ENCODE data around the gene MBD1. TPM values are rescaled to one million over a fixed set of nuclear protein-coding genes. Genes with fewer than 3 reads are reported as not detected.

MBD1 gene
- total RNA-seq, 1 experiment from 2014 or later: 43.5 TPM

GRCh38 chr18:50285631-50286321 is 4.5 kb upstream of the MBD1 start:
- Histone ChIP-seq H3K9me2 (ENCODE audit: insufficient read depth) (no peaks in the 10 kb centered on the region), H3K4me3 (no peak overlapping the region; the same call in 1 of the 2 replicates), H3K9me3 (ENCODE audit: insufficient read depth, low read depth) (no peaks in the 10 kb centered on the region), H3K27ac (no peak overlapping the region), H4K20me1 (ENCODE audit: insufficient read depth) (no peaks in the 10 kb centered on the region), H3K36me3 (ENCODE audit: low read depth) (no peaks in the 10 kb centered on the region), H3K27me3 (ENCODE audit: insufficient read depth, low read depth) (no peaks in the 10 kb centered on the region), H3K79me2 (ENCODE audit: low read depth) (peaks cover 22% of the 10 kb centered on the region), H3F3A (ENCODE audit: insufficient read depth, low read depth) (peaks cover 8% of the 10 kb centered on the region), H2AFZ (no peak overlapping the region), H3K4me1 (replicated peaks; ENCODE audit: insufficient read depth) (peaks cover 17% of the 10 kb centered on the region; the same call in 1 of the 2 replicates), H3K4me2 (peak overlapping the region; percentile 87; the same call in 1 of the 2 replicates)
- no TSS peak for BruUV-seq (replicated peaks)
- intact Hi-C loops (cut with micrococcal nuclease; ENCODE audit: unreplicated experiment): no loop called here
- TF ChIP-seq, protein P1, sequence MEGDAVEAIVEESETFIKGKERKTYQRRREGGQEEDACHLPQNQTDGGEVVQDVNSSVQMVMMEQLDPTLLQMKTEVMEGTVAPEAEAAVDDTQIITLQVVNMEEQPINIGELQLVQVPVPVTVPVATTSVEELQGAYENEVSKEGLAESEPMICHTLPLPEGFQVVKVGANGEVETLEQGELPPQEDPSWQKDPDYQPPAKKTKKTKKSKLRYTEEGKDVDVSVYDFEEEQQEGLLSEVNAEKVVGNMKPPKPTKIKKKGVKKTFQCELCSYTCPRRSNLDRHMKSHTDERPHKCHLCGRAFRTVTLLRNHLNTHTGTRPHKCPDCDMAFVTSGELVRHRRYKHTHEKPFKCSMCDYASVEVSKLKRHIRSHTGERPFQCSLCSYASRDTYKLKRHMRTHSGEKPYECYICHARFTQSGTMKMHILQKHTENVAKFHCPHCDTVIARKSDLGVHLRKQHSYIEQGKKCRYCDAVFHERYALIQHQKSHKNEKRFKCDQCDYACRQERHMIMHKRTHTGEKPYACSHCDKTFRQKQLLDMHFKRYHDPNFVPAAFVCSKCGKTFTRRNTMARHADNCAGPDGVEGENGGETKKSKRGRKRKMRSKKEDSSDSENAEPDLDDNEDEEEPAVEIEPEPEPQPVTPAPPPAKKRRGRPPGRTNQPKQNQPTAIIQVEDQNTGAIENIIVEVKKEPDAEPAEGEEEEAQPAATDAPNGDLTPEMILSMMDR (conservative IDR thresholded peaks at IDR 0.05): no peak
- TF ChIP-seq EZH2 (IDR thresholded peaks at IDR 0.05; ENCODE audit: low read depth): no peak
- no peak for DNase-seq
- ChIA-PET POLR2A (ENCODE audit: unreplicated experiment) (no interaction called here), CTCF (no interaction called here)

- Histone ChIP-seq H2AFZ (no peak overlapping the region), H3K9me3 (ENCODE audit: insufficient read depth, low read depth) (no peaks in the 10 kb centered on the region), H3K4me1 (replicated peaks; ENCODE audit: insufficient read depth) (peaks cover 22% of the 10 kb centered on the region), H3K9me2 (ENCODE audit: insufficient read depth) (no peaks in the 10 kb centered on the region), H3K4me2 (no peak overlapping the region), H3K27me3 (ENCODE audit: insufficient read depth, low read depth) (no peaks in the 10 kb centered on the region), H3K4me3 (no peak overlapping the region), H4K20me1 (ENCODE audit: insufficient read depth) (no peaks in the 10 kb centered on the region), H3K36me3 (ENCODE audit: low read depth) (no peaks in the 10 kb centered on the region), H3K27ac (no peak overlapping the region), H3F3A (ENCODE audit: insufficient read depth, low read depth) (peaks cover 8% of the 10 kb centered on the region), H3K79me2 (ENCODE audit: low read depth) (peaks cover 29% of the 10 kb centered on the region)
- POLR2A ChIA-PET (ENCODE audit: unreplicated experiment): no interaction called here
- no peak for DNase-seq
- CTCF ChIA-PET: no interaction called here
- intact Hi-C loops (cut with micrococcal nuclease; ENCODE audit: unreplicated experiment): no loop called here
- TF ChIP-seq, protein P1 (conservative IDR thresholded peaks at IDR 0.05): no peak
- TF ChIP-seq EZH2 (IDR thresholded peaks at IDR 0.05; ENCODE audit: low read depth): no peak
- no TSS peak for BruUV-seq (replicated peaks)
Measured at GRCh38 chr18:50285071-50285470, 3.7 kb upstream of the MBD1 start.

- intact Hi-C loops (cut with micrococcal nuclease; ENCODE audit: unreplicated experiment): no loop called here
- Histone ChIP-seq H3K36me3 (ENCODE audit: low read depth) (no peaks in the 10 kb centered on the region), H3F3A (ENCODE audit: insufficient read depth, low read depth) (peaks cover 8% of the 10 kb centered on the region), H3K79me2 (ENCODE audit: low read depth) (peaks cover 36% of the 10 kb centered on the region), H3K4me3 (no peak overlapping the region), H2AFZ (no peak overlapping the region), H3K9me2 (ENCODE audit: insufficient read depth) (no peaks in the 10 kb centered on the region), H3K27me3 (ENCODE audit: insufficient read depth, low read depth) (no peaks in the 10 kb centered on the region), H3K4me1 (replicated peaks; ENCODE audit: insufficient read depth) (peaks cover 29% of the 10 kb centered on the region), H4K20me1 (ENCODE audit: insufficient read depth) (no peaks in the 10 kb centered on the region), H3K4me2 (no peak overlapping the region), H3K27ac (no peak overlapping the region), H3K9me3 (ENCODE audit: insufficient read depth, low read depth) (no peaks in the 10 kb centered on the region)
- ChIA-PET POLR2A (ENCODE audit: unreplicated experiment) (interaction anchor here (0.6 kb wide), 1 partner anchor 72 kb away, joined by 5 read pairs; no protein-coding TSS in a partner anchor), CTCF (no interaction called here)
- DNase-seq: peak in 1 of 2 experiments; percentile 61
- TF ChIP-seq, protein P1 (conservative IDR thresholded peaks at IDR 0.05): no peak
- TF ChIP-seq EZH2 (IDR thresholded peaks at IDR 0.05; ENCODE audit: low read depth): no peak
- no TSS peak for BruUV-seq (replicated peaks)
Measured at GRCh38 chr18:50284255-50284885, 3.0 kb upstream of the MBD1 start.
